ENCODE measurements around the gene RASGRF2. TPM values are rescaled to one million over a fixed set of nuclear protein-coding genes. Genes with fewer than 3 reads are reported as not detected.

Gene RASGRF2
- total RNA-seq, 4 donors from 2014 or later: 1.8 to 4.1 (median 2.5) TPM

- no peaks in the 10 kb centered on the region for H3K36me3 ChIP-seq
- 95% methylated on average over 1 of the region's 1 CpG for WGBS
- no peaks in the 10 kb centered on the region for H3K9me3 ChIP-seq
- no peak overlapping the region for H3K4me3 ChIP-seq
- DNase-seq (ENCODE audit: low spot score in 2 of 2): no peak
- no peak for TF ChIP-seq CTCF (IDR thresholded peaks at IDR 0.05)
- TF ChIP-seq EP300 (IDR thresholded peaks at IDR 0.05): no peak
- TF ChIP-seq POLR2A (IDR thresholded peaks at IDR 0.05): no peak
- TF ChIP-seq POLR2AphosphoS5 (IDR thresholded peaks at IDR 0.05): no peak
- H3K4me1 ChIP-seq: no peaks in the 10 kb centered on the region
- no peaks in the 10 kb centered on the region for H3K27me3 ChIP-seq
- H3K27ac ChIP-seq: no peak overlapping the region
Measured at GRCh38 chr5:81095835-81096234, 135.7 kb downstream of the RASGRF2 start.

- no peaks in the 10 kb centered on the region for H3K27me3 ChIP-seq
- no peaks in the 10 kb centered on the region for H3K36me3 ChIP-seq
- H3K4me3 ChIP-seq: no peak overlapping the region
- no peaks in the 10 kb centered on the region for H3K9me3 ChIP-seq
- TF ChIP-seq POLR2A (IDR thresholded peaks at IDR 0.05): no peak
- no peak for TF ChIP-seq CTCF (IDR thresholded peaks at IDR 0.05)
- TF ChIP-seq POLR2AphosphoS5 (IDR thresholded peaks at IDR 0.05): no peak
- TF ChIP-seq EP300 (IDR thresholded peaks at IDR 0.05): no peak
- H3K4me1 ChIP-seq: no peaks in the 10 kb centered on the region
- 81% methylated on average over 3 of the region's 3 CpGs for WGBS
- H3K27ac ChIP-seq: no peak overlapping the region
- DNase-seq (ENCODE audit: low spot score in 2 of 2): no peak
Measured at GRCh38 chr5:81097713-81098112, 137.6 kb downstream of the RASGRF2 start.

- Histone ChIP-seq H3K4me3 (no peak overlapping the region), H3K9me3 (no peaks in the 10 kb centered on the region), H3K27ac (no peak overlapping the region), H3K36me3 (no peaks in the 10 kb centered on the region), H3K27me3 (no peaks in the 10 kb centered on the region), H3K4me1 (no peaks in the 10 kb centered on the region)
- 79% methylated on average over 4 of the region's 5 CpGs for WGBS
- TF ChIP-seq CTCF (IDR thresholded peaks at IDR 0.05): no peak
- no peak for TF ChIP-seq POLR2AphosphoS5 (IDR thresholded peaks at IDR 0.05)
- no peak for TF ChIP-seq EP300 (IDR thresholded peaks at IDR 0.05)
- TF ChIP-seq POLR2A (IDR thresholded peaks at IDR 0.05): no peak
- DNase-seq (ENCODE audit: low spot score in 2 of 2): no peak
Measured at GRCh38 chr5:81105261-81105877, 145.2 kb downstream of the RASGRF2 start.

GRCh38 chr5:81115261-81115660, 155.1 kb downstream of the RASGRF2 start:
- H3K27ac ChIP-seq: no peak overlapping the region
- no peaks in the 10 kb centered on the region for H3K27me3 ChIP-seq
- no peaks in the 10 kb centered on the region for H3K4me1 ChIP-seq
- no peaks in the 10 kb centered on the region for H3K36me3 ChIP-seq
- no peak overlapping the region for H3K4me3 ChIP-seq
- DNase-seq (ENCODE audit: low spot score in 2 of 2): no peak
- no peaks in the 10 kb centered on the region for H3K9me3 ChIP-seq
- TF ChIP-seq POLR2A (IDR thresholded peaks at IDR 0.05) (no peak), EP300 (IDR thresholded peaks at IDR 0.05) (no peak), CTCF (IDR thresholded peaks at IDR 0.05) (no peak), POLR2AphosphoS5 (IDR thresholded peaks at IDR 0.05) (no peak)
- 94% methylated on average over 4 of the region's 4 CpGs for WGBS

GRCh38 chr5:81117566-81117965, 157.4 kb downstream of the RASGRF2 start:
- DNase-seq (ENCODE audit: low spot score in 2 of 2): no peak
- no peak overlapping the region for H3K4me3 ChIP-seq
- WGBS: 85% methylated on average over 3 of the region's 3 CpGs
- TF ChIP-seq POLR2AphosphoS5 (IDR thresholded peaks at IDR 0.05): no peak
- TF ChIP-seq POLR2A (IDR thresholded peaks at IDR 0.05): no peak
- no peak for TF ChIP-seq EP300 (IDR thresholded peaks at IDR 0.05)
- TF ChIP-seq CTCF (IDR thresholded peaks at IDR 0.05): no peak
- H3K9me3 ChIP-seq: no peaks in the 10 kb centered on the region
- no peaks in the 10 kb centered on the region for H3K4me1 ChIP-seq
- no peaks in the 10 kb centered on the region for H3K36me3 ChIP-seq
- H3K27ac ChIP-seq: no peak overlapping the region
- H3K27me3 ChIP-seq: no peaks in the 10 kb centered on the region

Data from suprapubic skin (tissue), 4 donors.